ENCODE measurements around the gene CYP4B1.

Gene CYP4B1

DNA sequence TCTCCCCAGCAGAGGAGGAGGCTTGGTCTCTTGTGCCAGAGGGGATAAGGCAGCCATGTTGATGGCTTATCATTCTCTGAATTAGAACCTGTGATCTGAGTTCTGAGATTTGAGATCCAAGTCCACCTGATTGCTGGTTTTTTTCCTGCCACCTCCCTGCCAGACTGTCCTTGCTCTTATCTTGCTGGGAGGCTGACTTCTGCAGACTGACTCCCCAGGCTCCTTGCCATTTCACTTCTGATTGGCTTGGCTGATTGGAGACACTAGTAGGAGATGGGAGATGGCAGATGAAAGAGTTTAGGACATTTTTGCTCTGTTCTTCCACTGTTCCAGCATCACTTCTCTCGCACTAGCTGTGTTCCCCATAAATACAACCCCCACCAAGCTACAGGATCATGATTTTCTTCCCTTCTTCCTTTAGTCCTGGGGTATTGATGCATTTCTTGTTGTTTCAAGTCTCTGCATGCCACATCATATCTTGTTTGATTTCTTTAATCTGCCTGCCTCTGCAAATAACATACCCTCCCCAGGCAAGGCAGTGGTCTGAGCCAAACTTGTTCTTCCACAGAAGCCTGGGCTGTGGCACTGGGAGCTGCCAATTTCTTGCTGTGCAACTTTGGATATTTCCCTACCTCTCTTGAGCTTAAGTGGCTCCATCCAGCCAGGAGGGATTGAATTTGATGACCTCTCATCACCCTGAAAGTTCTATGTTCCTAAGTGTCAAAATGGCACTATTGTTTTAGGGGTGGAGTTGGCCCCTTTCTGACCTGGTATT lies 963 bp upstream of the CYP4B1 start:
- no peak for DNase-seq

DNA sequence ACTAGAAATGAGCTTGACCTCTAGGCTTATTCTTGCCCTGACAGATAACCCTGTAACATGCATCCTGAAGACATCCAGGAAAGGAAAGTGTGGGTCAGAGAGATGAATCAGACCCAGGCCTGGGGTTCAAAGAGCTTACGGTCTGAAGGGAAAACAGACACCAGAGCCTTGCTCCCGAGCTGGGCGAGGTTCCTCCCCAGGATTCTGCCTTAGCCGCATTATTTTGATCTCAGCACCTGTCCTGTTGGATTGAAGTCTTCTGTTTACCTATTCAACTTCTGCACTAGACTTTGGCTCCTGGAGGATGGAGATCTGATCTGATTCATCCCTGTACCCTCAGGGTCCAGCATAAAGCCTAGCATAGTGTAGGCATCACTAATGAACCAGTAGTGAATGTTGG lies 1.9 kb downstream of the CYP4B1 start:
- DNase-seq: no peak

DNA sequence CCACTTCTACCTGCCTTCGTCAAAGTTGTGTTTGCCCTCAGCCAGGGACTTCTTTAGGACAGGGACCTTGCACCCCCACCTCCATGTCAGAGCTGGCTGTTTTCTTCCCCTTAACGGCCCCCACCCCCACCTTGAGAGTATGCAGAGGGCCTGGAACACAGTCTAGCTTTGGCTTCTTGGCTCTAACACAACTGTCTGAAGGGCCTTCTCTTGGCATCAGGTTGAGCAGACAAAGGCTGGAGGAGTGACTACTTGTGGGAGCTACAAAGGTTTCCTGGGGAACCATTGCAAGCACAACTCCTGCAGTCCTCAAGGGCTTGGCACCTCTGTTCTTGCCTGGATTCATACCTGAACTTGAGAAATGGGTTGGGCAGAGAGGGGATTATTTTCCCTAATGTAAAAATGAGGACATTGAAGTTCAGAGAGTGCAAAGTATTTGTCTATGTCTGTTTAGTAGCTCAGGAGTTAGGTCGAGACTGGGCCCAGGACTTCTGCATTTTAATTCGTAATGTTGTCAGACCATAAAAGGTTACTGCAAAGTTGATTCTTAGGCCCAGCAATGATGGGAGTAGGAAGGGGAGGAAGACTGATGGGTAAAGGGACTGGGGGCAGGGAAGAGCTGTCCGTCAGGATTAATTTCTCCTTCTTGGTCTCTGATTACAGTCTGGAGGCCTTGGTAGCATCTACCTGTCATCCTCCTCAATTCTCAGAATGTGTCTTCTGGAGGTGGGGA lies 2.6 kb downstream of the CYP4B1 start:
- no peak for DNase-seq

DNA sequence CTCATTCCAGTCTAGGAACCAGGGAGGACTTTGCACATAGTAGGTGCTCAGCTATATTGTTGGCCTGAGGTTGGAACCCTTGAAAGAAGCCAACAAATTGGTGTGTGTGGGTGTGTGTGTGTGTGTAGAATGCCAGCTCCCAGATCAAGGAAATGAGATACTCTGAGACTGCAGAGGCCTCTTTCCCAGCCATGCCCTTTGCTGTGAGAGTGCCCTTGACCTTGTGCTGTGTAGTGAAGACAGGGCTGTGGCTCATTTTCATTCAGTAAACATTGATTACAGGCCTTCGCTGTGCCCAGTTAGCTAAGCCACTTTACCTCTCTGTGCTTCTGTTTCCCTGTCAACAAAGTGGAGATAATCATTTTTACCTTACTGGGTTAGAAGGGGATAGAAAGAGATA lies 3.2 kb downstream of the CYP4B1 start:
- DNase-seq: no peak

DNA sequence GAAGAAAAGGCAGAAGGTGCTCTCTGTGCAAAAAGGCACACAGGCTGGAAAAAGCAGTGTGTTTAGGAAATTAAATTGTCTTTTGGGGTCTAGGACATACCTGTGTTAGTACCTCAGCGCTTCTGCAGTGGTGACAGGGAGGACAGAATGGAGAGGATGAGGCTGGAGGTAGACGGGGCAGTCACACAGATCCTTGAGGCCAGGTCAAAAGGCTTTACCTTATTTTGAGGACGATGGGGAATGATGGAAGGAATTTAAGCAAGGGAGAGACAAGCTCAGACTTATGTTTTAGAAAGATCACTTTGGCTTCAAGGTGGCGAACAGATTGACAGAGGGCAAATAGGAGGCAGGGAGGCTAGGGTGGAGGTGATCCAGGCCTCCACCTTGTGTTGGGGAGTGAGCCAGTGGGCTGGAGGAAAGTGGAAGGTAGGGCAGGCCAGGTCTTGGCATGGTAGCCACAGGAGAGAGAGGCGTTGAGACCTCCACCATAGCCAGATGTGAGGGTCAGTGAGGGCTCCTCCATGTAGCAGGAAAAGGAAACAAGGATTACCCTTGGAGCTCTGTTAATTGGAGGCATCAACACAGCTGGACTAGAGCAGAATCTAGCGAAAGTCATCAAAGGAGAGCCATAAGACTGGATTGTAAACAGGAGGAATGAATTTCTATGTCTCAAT lies 4.2 kb downstream of the CYP4B1 start:
- DNase-seq: no peak

DNA sequence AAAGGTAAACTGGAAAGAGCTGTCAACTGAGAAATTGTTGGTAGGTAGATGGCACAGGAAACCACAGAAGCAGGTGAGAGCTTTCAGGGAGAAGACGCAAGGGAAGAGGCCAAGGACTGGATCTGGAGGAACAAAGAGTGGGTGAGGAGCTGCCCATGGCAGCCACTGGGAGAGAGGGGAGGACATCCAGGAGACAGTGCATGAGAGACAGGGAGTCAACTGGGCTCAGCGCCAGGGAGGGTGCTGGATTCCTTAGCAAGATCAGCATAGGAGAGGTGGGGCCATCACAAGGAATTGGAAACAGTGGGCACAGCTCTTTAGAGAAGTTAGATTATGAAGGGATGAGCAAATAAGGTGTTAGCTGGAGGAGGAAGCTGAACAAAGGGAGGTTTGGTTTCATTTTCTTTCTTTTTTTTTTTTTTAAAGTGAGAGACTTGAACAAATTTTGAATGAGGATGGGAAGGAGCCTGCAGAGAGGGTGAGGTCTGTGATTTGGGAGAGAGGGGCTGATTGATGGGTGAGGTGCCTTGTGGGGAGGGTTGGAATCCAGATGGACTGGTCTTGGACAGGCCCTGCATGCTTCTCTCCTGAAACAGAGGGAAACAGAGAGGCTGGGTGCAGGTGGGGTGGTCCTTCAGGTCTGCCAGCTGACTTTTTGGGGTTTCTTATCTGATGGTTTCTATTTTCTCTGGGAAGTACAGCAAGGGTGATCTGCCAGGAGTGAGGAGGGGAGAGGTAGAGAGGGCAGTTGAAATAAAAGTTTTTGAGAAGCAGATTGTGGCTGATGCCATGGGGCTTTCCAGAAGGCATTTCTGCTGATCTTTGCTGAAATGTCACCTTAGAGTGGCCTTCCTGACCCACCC lies 5.4 kb downstream of the CYP4B1 start:
- DNase-seq: no peak

DNA sequence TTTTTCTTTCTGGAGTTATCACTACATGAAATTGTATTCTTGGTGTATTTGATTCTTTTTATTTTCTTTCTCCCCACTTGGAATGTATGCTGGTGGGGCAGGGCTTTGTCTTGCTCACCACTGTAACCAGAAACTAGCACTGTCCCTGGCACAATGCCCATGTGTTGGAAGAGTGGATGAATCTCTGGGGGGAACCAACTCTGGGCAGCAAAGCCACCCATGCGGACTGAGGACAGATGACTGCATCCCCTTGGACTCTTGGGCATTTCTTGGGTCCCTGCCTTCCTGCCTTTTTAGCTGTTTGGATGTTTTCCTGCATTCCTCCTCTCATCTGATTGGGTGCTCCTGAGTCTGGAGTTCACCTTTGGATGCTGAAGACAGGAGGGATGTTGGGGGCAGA lies 6.1 kb downstream of the CYP4B1 start:
- no peak for DNase-seq

DNA sequence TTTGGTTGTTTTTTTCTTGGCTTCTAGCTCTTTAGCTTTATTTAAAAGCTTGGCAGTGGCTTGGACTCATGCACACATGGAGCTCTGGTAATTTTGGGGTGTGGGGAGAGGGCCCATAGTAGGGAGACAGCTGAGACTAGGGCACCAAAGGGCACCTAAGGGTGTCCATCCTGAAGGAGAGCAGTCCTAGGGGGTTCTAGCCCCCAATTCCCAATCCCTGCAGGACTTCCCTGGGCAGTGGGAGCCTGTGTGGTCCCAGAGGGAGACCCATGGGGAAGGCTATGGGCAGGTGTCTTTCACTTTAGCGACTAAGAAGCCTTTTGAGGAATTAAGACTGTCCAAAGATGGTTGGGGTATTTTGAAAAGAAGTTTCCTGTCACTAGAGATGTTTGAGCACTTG lies 6.9 kb downstream of the CYP4B1 start:
- no peak for DNase-seq

DNA sequence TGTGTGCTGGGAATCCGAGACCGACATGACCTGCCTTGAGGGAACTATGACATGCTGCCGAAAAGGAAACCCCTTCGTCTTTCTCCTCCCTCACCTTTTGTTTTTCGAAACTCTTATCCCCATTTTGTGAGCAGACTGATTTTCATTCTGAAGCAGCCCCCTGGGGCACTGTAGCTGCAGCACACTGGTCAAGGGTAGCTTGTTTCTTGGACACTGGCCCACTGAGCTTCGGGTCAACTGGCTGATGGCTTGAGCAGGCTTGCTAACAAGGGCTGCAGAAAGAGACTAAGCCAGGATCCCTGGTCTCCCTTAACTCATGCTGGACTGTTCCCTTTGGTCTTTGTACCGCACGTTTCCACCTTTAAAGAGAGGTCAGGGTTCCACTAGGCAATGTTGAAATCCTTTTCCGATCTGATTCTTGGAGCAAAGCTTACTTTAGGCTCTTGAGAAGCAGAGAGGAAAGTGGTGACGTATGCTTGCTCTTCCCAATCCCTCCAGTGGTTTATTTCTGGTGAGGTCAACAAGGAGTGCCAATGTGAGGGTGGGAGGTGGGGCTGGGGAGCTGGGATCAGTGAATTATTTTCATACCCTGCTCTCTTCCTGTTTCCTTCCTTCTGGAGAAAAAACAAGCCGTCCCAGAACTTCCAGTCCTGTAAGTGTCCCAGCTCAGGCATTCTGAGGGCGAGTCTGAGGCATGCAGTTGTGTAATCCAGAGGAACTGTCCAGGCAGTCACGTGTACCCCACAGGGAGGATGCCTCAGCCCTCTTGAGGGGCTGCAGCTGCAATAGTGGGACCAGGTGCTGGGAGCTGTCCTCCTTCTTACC lies 7.6 kb downstream of the CYP4B1 start:
- no peak for DNase-seq

DNA sequence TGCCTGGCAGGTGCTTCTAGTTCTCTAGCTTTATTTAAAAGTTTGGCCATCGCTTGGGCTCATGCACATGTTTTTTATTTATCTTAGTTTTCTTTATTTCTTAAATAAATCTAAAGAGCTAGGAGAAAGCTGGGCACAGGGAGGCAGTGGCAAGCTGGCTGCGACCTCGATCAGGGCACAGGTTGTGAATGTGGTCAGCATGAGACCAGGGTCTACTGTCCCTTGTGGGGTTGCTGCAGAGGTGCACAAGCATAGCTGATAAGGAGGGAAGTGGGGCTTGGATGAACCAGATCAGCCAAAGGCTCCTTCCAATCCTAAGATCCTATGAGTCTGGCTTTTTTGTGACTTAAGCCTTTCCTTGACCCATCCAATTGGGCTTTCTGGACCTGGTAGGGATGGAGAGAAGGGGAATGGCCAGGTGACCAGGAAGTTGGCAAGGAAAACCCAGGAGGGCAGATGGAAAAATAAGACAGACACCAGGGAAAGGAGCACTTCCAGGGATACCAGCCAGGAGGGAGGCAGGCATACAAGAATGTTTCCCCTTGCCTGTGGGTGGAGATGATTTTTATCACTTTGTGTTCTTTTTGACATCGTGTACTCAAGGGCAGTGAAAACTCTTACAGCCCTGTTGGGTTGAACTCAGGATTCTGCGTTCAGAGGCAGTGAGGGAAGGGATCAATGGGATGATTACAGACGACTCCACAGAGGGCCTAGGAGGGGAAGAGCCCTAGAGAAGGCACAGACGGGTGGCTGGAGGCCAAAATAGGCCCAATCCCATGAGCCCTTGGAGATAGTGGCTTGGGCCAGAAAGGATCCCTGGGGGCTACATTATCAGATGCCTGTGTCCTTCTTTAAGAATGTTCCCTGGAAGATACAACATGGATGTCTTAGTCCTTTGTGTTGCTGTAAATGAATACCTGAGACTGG lies 8.5 kb downstream of the CYP4B1 start:
- no peak for DNase-seq

DNA sequence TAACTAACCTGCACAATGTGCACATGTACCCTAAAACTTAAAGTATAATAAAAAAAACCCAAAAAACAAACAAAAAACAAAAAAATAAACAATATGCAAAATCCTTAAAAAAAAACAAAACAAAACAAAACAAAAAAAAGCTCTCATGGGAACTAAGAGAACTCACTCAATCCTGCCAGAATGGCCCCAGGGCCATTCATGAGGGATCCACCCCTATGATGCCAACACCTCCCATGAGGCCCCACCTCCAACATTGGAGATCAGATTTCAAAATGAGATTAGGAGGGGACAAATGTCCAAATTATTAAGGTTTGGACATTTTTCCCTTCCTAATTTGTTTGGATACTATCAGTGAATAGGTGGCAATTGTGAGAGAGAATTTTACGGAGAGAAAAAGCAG lies 10.2 kb downstream of the CYP4B1 start:
- DNase-seq: no peak

DNA sequence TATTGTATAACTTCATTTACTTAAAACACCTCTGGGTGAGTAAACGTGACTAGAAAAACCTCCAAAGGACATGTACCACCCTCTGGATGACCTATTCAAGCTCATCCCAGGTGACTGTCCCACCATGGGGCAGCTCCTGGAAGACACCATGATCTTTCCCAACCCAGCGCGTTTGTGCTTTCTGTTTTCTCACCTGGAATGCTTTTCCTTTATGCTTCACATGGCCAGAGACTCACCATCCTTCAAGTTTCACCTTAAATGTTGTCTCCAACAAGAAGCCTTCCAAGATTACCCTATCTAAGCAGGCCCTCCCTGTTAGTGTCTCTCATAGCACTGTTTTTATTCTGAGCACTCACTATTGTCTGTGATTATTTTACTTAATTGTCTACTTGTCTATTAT lies 11.1 kb downstream of the CYP4B1 start:
- DNase-seq: no peak

DNA sequence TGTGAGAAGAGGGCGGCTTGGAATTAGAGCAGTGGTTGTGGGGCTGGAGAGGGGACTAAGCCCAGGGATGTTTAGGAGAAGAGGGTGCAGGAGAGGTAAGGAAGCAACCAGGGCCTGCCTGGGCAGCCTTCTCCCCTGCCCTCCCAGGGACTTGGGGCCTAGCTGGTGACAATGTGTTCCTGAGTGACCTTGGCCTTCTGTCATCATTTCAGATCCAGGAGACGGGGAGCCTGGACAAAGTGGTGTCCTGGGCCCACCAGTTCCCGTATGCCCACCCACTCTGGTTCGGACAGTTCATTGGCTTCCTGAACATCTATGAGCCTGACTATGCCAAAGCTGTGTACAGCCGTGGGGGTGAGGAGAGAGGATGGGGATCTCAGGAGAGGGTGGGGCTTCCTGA lies 11.8 kb downstream of the CYP4B1 start:
- DNase-seq: no peak

DNA sequence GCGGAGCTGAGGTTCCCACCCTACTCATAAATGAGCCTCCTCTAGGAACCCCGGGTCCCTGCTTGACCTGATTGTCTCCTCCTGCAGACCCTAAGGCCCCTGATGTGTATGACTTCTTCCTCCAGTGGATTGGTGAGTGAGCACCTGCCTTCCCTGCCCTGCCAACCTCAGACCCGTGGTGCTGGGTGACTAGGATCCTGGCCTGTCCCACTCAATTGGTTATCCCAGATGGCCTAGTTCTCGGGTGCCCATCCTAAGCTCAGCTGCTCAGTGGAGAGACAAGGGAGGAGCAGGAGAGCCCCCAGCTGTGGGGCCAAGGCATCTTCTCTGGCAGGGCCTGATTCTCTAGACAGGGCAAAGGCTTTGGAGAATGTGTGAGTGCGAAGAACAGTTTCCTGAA lies 12.2 kb downstream of the CYP4B1 start:
- no peak for DNase-seq

DNA sequence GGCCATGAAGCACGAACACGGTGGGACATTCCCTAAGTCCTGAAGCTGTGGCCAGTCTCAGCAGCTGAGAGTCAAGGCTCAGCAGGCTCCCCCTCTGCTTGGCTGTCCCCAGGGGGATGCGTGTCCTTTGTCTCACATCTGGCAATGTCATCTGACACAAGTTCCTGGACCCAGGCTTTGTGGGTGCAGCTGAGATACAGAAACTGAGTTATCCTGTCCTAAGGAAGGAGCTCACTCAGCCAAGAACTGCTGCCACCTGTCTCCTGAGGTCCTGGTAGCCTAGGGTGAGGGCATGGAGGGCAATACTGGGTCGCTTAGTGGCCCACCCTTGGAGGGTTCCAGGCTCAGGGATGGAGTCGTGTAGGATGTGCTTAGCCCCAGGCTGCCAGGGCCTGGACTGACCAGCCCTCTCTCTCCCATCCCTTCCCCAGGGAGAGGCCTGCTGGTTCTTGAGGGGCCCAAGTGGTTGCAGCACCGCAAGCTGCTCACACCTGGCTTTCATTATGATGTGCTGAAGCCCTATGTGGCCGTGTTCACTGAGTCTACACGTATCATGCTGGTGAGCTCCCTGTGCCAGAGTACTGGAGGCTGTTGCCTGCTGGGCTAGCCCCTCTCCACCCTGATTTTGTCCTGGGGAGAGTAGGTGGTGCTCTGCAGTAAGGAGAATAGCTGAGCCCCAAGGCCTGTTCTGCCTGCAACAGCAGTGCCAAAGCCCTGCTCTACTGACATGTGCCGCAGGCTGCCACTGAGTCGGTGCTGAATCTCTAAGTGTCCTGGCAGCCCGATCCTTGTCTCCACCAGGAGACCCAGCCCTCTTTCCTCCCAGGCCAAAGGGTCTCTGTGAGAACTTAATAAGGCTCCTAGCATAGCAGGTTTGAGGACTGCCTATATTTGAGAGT lies 13.5 kb downstream of the CYP4B1 start:
- DNase-seq: no peak

DNA sequence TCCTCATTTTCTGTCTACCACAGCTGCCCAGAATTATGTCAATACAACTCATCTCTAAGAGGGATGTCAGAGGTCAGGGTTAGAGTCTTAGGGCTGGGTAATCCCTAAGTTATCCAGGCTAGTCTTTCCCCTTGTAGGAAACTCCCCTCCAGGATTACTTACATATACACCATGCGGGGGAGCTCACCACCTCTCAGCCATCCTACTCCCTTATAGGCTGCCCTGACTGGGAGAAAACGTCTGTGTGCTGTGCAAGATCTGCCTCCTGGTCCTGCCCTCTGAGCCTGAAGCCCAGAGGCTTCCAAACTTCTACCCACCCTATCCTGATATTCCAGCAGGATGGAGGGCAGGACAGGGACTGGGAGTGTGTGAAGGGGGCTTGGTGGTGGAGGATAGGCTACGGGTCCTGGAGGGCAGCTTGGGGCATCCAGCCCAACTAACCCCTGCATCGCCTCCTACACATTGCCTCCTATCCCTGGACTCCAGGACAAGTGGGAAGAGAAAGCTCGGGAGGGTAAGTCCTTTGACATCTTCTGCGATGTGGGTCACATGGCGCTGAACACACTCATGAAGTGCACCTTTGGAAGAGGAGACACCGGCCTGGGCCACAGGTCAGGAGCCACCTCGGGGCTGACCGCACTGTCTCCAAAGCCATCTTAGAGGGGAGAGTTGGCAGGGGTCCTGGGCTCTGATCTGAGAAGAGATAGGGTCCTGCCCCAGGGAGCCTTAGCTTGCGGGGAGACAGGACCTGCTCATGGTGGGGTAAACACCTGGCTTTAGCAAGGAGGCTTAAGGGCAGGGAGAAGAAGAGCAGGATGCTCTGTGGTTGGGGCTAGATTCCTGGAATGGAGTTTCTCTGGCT lies 14.4 kb downstream of the CYP4B1 start:
- no peak for DNase-seq

DNA sequence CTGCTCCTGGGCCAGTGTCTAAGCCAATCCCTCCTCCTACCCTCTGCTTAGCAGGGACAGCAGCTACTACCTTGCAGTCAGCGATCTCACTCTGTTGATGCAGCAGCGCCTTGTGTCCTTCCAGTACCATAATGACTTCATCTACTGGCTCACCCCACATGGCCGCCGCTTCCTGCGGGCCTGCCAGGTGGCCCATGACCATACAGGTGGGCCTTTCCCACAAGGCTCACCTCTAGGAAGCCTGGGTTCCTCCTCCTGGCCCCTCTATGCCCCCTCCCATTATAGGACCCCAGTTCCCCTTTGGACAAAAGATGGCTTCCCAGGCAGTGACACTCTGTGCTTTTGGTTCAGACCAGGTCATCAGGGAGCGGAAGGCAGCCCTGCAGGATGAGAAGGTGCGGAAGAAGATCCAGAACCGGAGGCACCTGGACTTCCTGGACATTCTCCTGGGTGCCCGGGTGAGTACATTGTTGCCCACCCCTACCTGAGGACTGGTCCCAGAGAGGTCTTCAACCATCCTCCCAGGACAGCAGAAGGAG lies 15.1 kb downstream of the CYP4B1 start:
- no peak for DNase-seq

DNA sequence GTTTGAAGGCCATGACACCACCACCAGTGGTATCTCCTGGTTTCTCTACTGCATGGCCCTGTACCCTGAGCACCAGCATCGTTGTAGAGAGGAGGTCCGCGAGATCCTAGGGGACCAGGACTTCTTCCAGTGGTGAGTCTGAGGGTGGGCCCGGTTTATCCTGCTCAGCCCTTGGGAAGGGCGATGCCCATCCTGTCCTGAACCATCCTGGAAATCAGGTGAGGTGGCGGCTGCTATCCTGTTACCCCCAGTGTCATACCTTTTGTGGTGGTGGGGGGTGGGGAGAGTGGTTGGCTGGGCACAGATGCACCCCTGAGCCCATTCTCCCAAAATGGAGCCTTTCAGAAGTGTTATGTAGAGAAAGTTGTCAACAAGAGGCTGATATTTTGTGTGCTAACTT lies 16.3 kb downstream of the CYP4B1 start:
- DNase-seq: no peak

DNA sequence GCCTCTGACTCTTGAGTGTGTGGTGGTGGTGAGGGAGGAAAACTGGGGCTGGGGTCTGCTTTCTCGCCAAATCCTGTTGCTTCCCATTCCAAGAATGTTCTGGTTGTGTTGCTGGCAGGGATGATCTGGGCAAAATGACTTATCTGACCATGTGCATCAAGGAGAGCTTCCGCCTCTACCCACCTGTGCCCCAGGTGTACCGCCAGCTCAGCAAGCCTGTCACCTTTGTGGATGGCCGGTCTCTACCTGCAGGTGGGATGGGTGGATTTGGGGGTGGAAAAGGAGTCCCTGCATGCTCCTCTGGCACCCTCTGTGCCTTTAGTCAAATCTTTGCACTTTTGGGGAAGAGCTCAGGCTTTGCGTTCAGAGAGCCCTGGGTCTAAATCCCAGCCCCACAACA lies 18.1 kb downstream of the CYP4B1 start:
- no peak for DNase-seq
